ENCODE results near the gene WRAP73. TPM values are rescaled to one million over a fixed set of nuclear protein-coding genes. Genes with fewer than 3 reads are reported as not detected.

Gene WRAP73
- total and polyA plus RNA-seq, 8 donors: 0.89 to 55.4 (median 12.6) TPM

GRCh38 chr1:3671371-3672180 lies 21.7 kb upstream of the WRAP73 start:
- Histone ChIP-seq H3K27ac (no peak overlapping the region), H3K36me3 (no peaks in the 10 kb centered on the region), H3K9me3 (no peaks in the 10 kb centered on the region), H3K4me3 (no peak overlapping the region), H3K4me1 (peaks cover 6 to 24% (median 21%) of the 10 kb centered on the region in 4 donors), H3K27me3 (peaks cover 0 to 68% (median 8%) of the 10 kb centered on the region in 3 donors)
- DNase-seq: no peak
- intact Hi-C loops (cut with DNase I; ENCODE audit: low total_unique reads): no loop called here
- WGBS, 5 donors: 46 to 60% (median 48%) methylated on average over 27 to 29 of the region's 29 CpGs
- no peak for TF ChIP-seq EP300 (IDR thresholded peaks at IDR 0.05)
- TF ChIP-seq, protein P1, sequence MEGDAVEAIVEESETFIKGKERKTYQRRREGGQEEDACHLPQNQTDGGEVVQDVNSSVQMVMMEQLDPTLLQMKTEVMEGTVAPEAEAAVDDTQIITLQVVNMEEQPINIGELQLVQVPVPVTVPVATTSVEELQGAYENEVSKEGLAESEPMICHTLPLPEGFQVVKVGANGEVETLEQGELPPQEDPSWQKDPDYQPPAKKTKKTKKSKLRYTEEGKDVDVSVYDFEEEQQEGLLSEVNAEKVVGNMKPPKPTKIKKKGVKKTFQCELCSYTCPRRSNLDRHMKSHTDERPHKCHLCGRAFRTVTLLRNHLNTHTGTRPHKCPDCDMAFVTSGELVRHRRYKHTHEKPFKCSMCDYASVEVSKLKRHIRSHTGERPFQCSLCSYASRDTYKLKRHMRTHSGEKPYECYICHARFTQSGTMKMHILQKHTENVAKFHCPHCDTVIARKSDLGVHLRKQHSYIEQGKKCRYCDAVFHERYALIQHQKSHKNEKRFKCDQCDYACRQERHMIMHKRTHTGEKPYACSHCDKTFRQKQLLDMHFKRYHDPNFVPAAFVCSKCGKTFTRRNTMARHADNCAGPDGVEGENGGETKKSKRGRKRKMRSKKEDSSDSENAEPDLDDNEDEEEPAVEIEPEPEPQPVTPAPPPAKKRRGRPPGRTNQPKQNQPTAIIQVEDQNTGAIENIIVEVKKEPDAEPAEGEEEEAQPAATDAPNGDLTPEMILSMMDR (IDR thresholded peaks at IDR 0.05): no peak
- TF ChIP-seq POLR2A (IDR thresholded peaks at IDR 0.05): no peak
- TF ChIP-seq POLR2AphosphoS5 (IDR thresholded peaks at IDR 0.05): no peak

DNA sequence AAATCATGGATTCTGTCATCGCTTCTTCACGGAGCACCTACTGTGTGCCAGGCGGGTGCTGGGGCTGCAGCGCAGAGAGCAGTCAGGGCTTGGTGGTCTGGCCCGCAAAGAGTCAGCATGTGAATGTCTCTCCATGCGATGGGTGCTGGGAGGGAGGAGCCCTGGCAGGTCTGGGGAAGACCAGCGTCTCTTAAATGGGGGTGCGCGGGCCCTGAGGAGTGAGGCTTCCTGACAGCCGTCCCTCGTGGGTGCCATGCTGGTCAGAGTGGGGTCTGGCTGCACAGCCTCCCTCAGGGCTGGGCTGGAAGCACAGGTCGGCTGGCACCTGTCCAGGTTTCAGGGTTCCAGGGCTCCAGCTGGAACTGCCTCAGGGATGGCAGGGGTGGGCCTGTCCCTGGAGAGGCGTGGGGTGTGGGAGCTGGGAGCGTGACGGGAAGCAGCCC lies 20.9 kb upstream of the WRAP73 start:
- DNase-seq: no peak
- H3K4me1 ChIP-seq: peaks cover 6 to 24% (median 21%) of the 10 kb centered on the region in 4 donors
- TF ChIP-seq POLR2A (IDR thresholded peaks at IDR 0.05) (no peak), EP300 (IDR thresholded peaks at IDR 0.05) (no peak), POLR2AphosphoS5 (IDR thresholded peaks at IDR 0.05) (no peak)
- TF ChIP-seq, protein P1 (IDR thresholded peaks at IDR 0.05): no peak
- 82 to 86% (median 84%) methylated on average over 9 to 15 of the region's 15 CpGs for WGBS, 5 donors
- H3K9me3 ChIP-seq: no peaks in the 10 kb centered on the region
- peaks cover 0 to 68% (median 8%) of the 10 kb centered on the region in 3 donors for H3K27me3 ChIP-seq
- no peaks in the 10 kb centered on the region for H3K36me3 ChIP-seq
- no peak overlapping the region for H3K27ac ChIP-seq
- no peak overlapping the region for H3K4me3 ChIP-seq
- intact Hi-C loops (cut with DNase I; ENCODE audit: low total_unique reads): no loop called here

DNA sequence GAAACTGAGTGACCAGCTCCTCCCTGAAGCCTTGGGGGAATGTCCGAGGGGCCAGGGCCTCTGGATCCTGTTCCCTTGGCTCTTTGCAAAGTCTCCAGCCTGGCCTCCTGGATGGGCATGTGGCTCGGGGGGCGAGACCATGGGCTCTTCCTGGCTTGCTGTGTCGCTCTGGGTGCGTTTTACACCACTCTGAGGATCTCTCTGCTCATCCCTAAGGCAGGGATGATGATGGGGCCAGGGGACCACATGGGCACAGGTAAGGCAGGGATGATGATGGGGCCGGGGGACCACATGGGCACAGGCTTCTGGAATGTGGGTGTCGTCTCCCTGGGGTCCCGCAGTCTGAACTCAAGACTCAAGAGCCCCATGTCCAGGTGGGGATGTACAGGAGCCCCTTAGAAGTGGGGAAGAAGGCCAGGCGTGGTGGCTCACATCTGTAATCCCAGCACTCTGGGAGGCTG lies 20.1 kb upstream of the WRAP73 start:
- TF ChIP-seq, protein P1 (IDR thresholded peaks at IDR 0.05): no peak
- TF ChIP-seq EP300 (IDR thresholded peaks at IDR 0.05) (no peak), POLR2AphosphoS5 (IDR thresholded peaks at IDR 0.05) (no peak)
- Histone ChIP-seq H3K36me3 (no peaks in the 10 kb centered on the region), H3K27me3 (peaks cover 0 to 68% (median 8%) of the 10 kb centered on the region in 3 donors), H3K4me1 (peaks cover 6 to 24% (median 21%) of the 10 kb centered on the region in 4 donors), H3K4me3 (no peak overlapping the region), H3K27ac (no peak overlapping the region), H3K9me3 (no peaks in the 10 kb centered on the region)
- 80 to 94% (median 89%) methylated on average over 8 to 9 of the region's 9 CpGs for WGBS, 5 donors
- no peak for DNase-seq
- intact Hi-C loops (cut with DNase I; ENCODE audit: low total_unique reads): no loop called here

DNA sequence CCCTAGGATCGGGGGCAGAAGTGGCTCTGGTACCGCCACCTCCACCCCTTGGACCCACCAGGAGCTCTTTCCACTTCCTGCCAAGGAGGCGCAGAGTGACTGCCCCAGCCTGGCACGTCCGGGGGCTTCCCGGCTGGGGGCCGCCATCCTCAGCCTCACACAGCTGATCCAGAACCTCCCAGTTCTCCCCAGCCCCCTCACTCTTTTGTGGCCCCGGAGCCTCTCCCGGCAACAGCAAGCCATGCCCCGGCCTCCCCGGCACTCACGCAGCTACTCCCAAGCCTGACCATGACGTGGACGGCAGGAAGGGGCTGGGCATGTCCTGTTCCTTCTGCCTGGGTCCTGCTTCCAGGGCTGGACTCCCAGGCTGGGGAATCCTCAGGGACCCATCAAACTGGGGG lies 19.5 kb upstream of the WRAP73 start:
- Histone ChIP-seq H3K36me3 (no peaks in the 10 kb centered on the region), H3K4me3 (no peak overlapping the region), H3K27ac (no peak overlapping the region), H3K4me1 (peaks cover 6 to 21% (median 18%) of the 10 kb centered on the region in 4 donors), H3K27me3 (peaks cover 0 to 66% (median 8%) of the 10 kb centered on the region in 3 donors), H3K9me3 (no peaks in the 10 kb centered on the region)
- TF ChIP-seq POLR2A (IDR thresholded peaks at IDR 0.05) (no peak), POLR2AphosphoS5 (IDR thresholded peaks at IDR 0.05) (no peak), EP300 (IDR thresholded peaks at IDR 0.05) (no peak)
- TF ChIP-seq, protein P1 (IDR thresholded peaks at IDR 0.05): no peak
- WGBS, 5 donors: 56 to 81% (median 64%) methylated on average over 12 to 14 of the region's 14 CpGs
- DNase-seq: no peak
- intact Hi-C loops (cut with DNase I; ENCODE audit: low total_unique reads): no loop called here

All from stomach (tissue), 9 donors.